Activated T-helper 17 cell treated with anti-CD3 and anti-CD28 coated beads, Interleukin-2, amount 50 U/mL, for 72 hours (primary cell): ENCODE measurements around the gene CANT1. TPM values are rescaled to one million over a fixed set of nuclear protein-coding genes. Genes with fewer than 3 reads are reported as not detected.

Experiments used
- ATAC-seq: fragments of 150-1000 bp; cut with Tn5 transposase; replicated peaks from 2 replicates; pipeline ENCODE4 v1.10.0; 2021; ENCODE audit warnings: mild to moderate bottlenecking, moderate library complexity
- H3K27ac Mint-ChIP-seq: one replicate; pipeline ENCODE4 v1.8.0; 2022; ENCODE audit warnings: mixed read lengths
- H3K27me3 Mint-ChIP-seq: one replicate; pipeline ENCODE4 v1.8.0; 2022; ENCODE audit warnings: mixed read lengths
- H3K36me3 Mint-ChIP-seq: one replicate; pipeline ENCODE4 v1.8.0; 2022; ENCODE audit warnings: low read depth, mild to moderate bottlenecking, mixed read lengths
- H3K4me1 Mint-ChIP-seq: one replicate; pipeline ENCODE4 v1.8.0; 2022; ENCODE audit warnings: mixed read lengths
- H3K4me3 Mint-ChIP-seq: one replicate; pipeline ENCODE4 v1.8.0; 2022; ENCODE audit warnings: mild to moderate bottlenecking, mixed read lengths
- H3K9me3 Mint-ChIP-seq: one replicate; pipeline ENCODE4 v1.8.0; 2022; ENCODE audit warnings: mixed read lengths
- total RNA-seq, 2 donors: library from RNA; stranded (reverse); gene quantifications; one replicate each; pipeline ENCODE4 v1.2.3, GENCODE V29; 2022

The CANT1 gene
- total RNA-seq, 2 donors from 2014 or later = 67.8 to 73.8 TPM

DNA sequence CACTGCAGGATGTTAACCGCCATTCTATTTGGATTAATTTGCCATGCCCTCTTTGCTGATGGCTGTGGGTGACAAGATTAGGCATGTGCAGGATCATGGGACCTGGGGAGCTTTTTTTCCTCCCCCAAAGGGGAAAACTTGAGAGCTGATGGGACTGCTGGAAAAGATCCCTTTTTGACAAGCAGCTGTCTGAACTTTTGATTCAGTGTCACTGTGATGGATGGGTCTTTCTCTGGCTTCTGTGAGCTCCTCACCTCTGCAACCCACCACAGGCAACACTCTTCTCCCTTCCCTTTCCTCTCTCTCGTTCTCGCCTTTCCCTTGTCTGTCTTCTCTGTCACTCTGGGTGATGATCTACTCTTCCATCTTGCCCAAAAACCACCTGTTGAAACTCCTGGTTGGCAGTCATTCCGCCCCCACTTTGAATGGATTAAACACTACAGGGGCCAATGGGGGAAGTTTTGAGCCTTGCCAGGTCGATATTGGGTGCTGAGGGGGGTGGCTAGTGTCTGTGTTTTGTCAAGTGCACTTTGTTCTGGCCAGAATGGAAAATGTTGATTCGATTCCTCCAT, 3.1 kb upstream of the CANT1 start:
- no peak for ATAC-seq
- Mint-ChIP-seq H3K27me3 (peaks cover 4% of the 10 kb centered on the region), H3K4me1 (peaks cover 9% of the 10 kb centered on the region), H3K36me3 (peaks cover 25% of the 10 kb centered on the region), H3K27ac (no peak overlapping the region), H3K9me3 (no peaks in the 10 kb centered on the region), H3K4me3 (no peak overlapping the region)

- H3K9me3 Mint-ChIP-seq = no peaks in the 10 kb centered on the region
- peaks cover 35% of the 10 kb centered on the region for H3K36me3 Mint-ChIP-seq
- no peak for ATAC-seq
- peaks cover 4% of the 10 kb centered on the region for H3K27me3 Mint-ChIP-seq
- H3K4me1 Mint-ChIP-seq = peaks cover 19% of the 10 kb centered on the region
- H3K4me3 Mint-ChIP-seq = peak overlapping the region; percentile 96
- peak overlapping the region; percentile 99 for H3K27ac Mint-ChIP-seq
Measured at GRCh38 chr17:79011451-79012147, 2.0 kb upstream of the CANT1 start.

GRCh38 chr17:79010304-79010646, 711 bp upstream of the CANT1 start:
- H3K4me3 Mint-ChIP-seq = peak overlapping the region; percentile 96
- H3K36me3 Mint-ChIP-seq = peaks cover 35% of the 10 kb centered on the region
- H3K4me1 Mint-ChIP-seq = peaks cover 25% of the 10 kb centered on the region
- no peak for ATAC-seq
- H3K9me3 Mint-ChIP-seq = no peaks in the 10 kb centered on the region
- H3K27ac Mint-ChIP-seq = peak overlapping the region; percentile 99
- H3K27me3 Mint-ChIP-seq = peaks cover 4% of the 10 kb centered on the region

GRCh38 chr17:79008666-79009387, 737 bp downstream of the CANT1 start:
- H3K4me1 Mint-ChIP-seq = peaks cover 25% of the 10 kb centered on the region
- H3K9me3 Mint-ChIP-seq = no peaks in the 10 kb centered on the region
- peak; percentile 12 for ATAC-seq
- H3K27ac Mint-ChIP-seq = peak overlapping the region; percentile 99
- H3K27me3 Mint-ChIP-seq = no peaks in the 10 kb centered on the region
- H3K4me3 Mint-ChIP-seq = peak overlapping the region; percentile 96
- peaks cover 35% of the 10 kb centered on the region for H3K36me3 Mint-ChIP-seq

DNA sequence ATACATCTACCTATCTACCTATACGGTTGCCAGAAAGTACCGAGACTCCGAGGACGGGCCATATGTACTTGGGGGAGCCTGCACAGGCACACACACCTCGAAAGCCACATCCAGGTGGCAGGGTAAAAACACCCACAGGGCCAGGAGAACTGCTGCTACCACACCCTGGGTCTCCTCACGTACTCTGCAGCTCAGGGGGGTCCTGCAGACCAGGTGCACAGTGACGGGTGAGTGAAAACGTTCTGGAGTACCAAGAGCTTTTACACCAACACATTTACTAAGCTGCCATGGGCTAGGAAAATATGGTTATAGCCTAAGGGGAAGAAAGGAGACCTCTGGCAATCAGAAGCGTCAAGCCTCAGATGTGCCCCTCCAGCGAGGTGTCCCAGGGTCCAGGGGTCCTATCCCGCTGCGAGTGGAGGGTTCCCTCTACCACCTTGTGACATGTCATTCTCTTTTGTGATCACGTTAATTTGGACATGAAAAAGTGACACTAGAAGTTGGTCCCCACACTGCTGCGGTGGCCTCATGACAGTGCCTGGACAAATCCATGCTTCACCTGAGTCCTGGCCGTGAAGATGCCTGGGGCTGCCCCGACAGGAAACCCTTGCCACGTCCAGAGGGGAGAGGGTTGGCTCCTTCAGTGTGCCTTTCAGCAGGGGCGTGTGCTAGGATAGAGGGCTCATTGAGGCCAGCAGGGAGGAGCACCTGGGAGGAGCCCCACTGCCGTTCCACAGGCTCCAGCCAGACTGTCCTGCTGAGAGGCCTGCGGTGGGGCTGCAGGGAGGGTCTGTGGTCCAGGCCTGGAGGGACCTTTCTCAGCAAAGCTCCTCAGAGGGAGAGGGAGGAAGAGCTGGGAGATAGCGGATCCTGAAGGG, 1.8 kb downstream of the CANT1 start:
- H3K36me3 Mint-ChIP-seq = peaks cover 38% of the 10 kb centered on the region
- peaks cover 25% of the 10 kb centered on the region for H3K4me1 Mint-ChIP-seq
- ATAC-seq = no peak
- no peaks in the 10 kb centered on the region for H3K9me3 Mint-ChIP-seq
- no peaks in the 10 kb centered on the region for H3K27me3 Mint-ChIP-seq
- H3K4me3 Mint-ChIP-seq = peak overlapping the region; percentile 96
- peak overlapping the region; percentile 99 for H3K27ac Mint-ChIP-seq

- no peaks in the 10 kb centered on the region for H3K9me3 Mint-ChIP-seq
- no peaks in the 10 kb centered on the region for H3K27me3 Mint-ChIP-seq
- ATAC-seq = no peak
- H3K4me1 Mint-ChIP-seq = peaks cover 25% of the 10 kb centered on the region
- H3K4me3 Mint-ChIP-seq = peak overlapping the region; percentile 96
- H3K27ac Mint-ChIP-seq = peak overlapping the region; percentile 99
- H3K36me3 Mint-ChIP-seq = peaks cover 46% of the 10 kb centered on the region
Measured at GRCh38 chr17:79006794-79007503, 2.6 kb downstream of the CANT1 start.

DNA sequence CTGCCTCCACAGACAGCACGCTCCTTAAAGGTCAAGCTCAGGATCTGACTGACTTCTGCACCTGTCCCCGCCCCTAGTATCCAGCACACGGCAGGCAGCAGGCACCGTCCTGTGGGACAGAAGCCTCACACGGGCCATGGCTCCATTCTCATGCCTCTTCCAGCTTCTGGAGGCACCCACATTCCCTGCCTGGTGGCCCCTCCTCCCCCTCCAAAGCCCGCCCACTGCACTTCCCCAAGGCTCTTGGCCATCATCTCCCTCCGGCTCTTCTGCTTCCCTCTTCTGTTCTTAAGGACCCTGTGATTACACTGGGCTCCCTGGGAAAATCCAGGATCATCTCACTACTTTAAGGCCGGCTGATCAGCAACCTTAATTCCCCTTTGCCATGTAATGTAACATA, 3.5 kb downstream of the CANT1 start:
- Mint-ChIP-seq H3K36me3 (peaks cover 55% of the 10 kb centered on the region), H3K27me3 (no peaks in the 10 kb centered on the region), H3K4me3 (peak overlapping the region; percentile 96), H3K4me1 (peaks cover 25% of the 10 kb centered on the region), H3K9me3 (no peaks in the 10 kb centered on the region), H3K27ac (peak overlapping the region; percentile 48)
- no peak for ATAC-seq

- Mint-ChIP-seq H3K9me3 (no peaks in the 10 kb centered on the region), H3K27me3 (no peaks in the 10 kb centered on the region), H3K4me1 (peaks cover 25% of the 10 kb centered on the region), H3K4me3 (peak overlapping the region; percentile 96), H3K27ac (peak overlapping the region; percentile 48), H3K36me3 (peaks cover 62% of the 10 kb centered on the region)
- no peak for ATAC-seq
Measured at GRCh38 chr17:79005063-79005861, 4.3 kb downstream of the CANT1 start.

DNA sequence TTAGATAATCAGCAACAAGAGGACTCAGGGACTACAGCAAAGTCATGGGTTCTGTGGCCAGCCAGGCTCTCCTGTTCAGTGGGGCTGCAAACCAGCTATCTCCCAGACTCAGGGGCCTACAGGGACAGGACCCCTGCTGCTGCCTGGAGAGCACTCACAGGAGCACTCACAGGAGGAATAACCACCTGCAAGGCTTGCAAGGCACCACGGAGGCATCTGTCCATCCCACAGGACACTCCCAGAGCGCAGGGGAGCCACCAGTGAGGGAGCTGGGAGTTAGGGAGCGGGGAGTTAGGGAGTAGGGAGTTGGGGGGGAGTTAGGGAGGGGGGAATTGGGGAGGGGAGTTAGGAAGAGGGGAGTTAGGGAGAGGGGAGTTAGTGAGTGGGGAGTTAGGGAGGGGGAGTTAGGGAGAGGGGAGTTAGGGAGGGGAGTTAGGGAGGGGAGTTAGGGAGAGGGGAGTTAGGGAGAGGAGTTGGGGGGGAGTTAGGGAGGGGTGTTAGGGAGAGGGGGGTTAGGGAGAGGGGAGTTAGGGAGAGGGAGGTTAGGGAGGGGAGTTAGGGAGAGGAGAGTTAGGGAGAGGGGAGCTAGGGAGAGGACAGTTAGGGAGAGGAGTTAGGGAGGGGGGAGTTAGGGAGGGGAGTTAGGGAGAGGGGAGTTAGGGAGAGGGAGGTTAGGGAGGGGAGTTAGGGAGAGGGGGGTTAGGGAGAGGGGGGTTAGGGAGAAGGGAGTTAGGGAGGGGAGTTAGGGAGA, 5.7 kb downstream of the CANT1 start:
- Mint-ChIP-seq H3K4me1 (peaks cover 24% of the 10 kb centered on the region), H3K27ac (no peak overlapping the region), H3K27me3 (no peaks in the 10 kb centered on the region), H3K4me3 (no peak overlapping the region), H3K36me3 (peaks cover 63% of the 10 kb centered on the region), H3K9me3 (no peaks in the 10 kb centered on the region)
- ATAC-seq = no peak

DNA sequence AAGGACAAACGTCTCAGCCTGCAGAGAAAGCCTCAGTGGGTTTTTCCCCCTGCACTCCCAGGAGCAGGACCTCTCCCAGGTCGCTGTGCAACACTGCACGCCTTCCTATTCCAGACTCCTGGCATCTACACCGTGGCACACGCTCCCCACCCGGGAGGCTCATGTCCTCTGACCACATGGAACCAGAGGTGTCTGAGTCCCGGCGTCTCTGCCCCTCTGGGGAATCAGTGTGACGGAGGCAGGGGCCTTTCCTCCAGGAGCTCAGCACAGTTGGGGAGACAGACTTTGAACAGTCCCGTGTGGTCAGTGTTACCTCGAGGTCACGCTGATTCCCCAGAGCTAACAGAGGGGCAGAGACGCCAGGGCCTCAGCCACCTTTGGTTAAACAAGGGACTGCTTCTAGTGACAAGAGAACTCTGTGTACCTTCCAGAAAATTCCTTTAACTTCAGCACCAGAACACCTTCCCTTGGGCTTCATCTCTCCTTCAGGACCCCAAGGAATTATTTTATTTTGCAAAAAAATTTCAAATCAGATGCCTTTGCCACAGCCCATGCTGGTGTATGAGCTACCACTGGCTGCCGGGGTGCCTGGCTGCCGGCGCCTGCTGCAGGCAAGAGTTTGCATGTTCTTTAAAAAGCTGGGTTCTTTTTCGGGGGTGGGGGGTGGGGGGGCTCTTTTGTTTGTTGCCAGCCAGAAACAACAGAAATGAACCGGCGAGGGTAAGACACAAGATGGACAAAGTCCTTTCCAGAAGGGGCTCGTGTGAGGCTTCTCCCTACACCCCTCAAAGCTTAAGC, 6.6 kb downstream of the CANT1 start:
- no peaks in the 10 kb centered on the region for H3K27me3 Mint-ChIP-seq
- peaks cover 16% of the 10 kb centered on the region for H3K4me1 Mint-ChIP-seq
- no peaks in the 10 kb centered on the region for H3K9me3 Mint-ChIP-seq
- H3K27ac Mint-ChIP-seq = peak overlapping the region; percentile 28
- H3K36me3 Mint-ChIP-seq = peaks cover 63% of the 10 kb centered on the region
- ATAC-seq = no peak
- no peak overlapping the region for H3K4me3 Mint-ChIP-seq

DNA sequence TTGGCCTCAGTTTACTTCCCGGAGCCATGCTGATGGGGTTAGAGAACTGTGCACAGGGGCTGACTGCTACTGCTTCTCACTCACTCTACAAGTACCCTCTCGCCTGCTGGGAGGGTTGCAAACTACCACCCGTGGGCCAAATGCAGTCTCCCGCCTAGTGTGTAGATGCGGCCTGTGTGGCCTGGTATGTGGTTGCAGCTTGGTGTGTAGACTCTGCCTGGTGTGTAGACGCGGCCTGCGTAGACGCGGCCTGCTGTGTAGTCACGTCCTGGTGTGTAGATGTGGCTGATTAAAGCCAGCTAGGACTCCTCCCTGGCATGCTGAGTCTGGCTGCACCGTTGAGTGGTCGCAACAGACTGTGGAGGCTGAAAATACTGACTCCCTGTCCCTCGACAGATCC, 7.3 kb downstream of the CANT1 start:
- ATAC-seq = no peak
- H3K27me3 Mint-ChIP-seq = no peaks in the 10 kb centered on the region
- peaks cover 12% of the 10 kb centered on the region for H3K4me1 Mint-ChIP-seq
- peaks cover 63% of the 10 kb centered on the region for H3K36me3 Mint-ChIP-seq
- peak overlapping the region; percentile 28 for H3K27ac Mint-ChIP-seq
- no peak overlapping the region for H3K4me3 Mint-ChIP-seq
- H3K9me3 Mint-ChIP-seq = no peaks in the 10 kb centered on the region
